HG03060 (cell line): ENCODE results near the gene IQSEC1.

ENCODE experiments used
- ATAC-seq: cut with Tn5 transposase; IDR thresholded peaks from one replicate; pipeline ENCODE4 v1.9.1; 2021; ENCODE audit warnings: low read depth, moderate number of reproducible peaks; ENCODE audit not compliant: unreplicated experiment

Gene IQSEC1

DNA sequence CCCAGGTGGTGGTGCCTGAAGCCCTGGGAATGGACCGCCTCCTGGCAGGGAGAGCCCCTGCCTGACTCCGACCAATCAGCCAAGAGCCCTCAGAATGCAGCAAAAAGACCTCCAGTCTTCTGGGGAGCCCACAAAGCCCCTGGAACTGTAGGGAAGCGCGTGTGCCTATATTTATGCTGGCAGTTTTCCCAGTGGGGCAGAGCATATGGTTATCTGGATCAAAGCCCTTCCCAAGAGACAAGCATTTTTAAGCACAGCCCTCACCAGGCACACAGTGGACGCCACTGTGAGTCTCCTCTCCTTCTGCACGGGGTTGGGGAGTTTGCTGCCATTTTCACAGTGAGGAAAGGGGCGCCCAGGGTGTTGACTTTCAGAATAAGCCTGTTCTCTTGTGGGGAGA lies 150.9 kb downstream of the IQSEC1 start:
- no peak for ATAC-seq

DNA sequence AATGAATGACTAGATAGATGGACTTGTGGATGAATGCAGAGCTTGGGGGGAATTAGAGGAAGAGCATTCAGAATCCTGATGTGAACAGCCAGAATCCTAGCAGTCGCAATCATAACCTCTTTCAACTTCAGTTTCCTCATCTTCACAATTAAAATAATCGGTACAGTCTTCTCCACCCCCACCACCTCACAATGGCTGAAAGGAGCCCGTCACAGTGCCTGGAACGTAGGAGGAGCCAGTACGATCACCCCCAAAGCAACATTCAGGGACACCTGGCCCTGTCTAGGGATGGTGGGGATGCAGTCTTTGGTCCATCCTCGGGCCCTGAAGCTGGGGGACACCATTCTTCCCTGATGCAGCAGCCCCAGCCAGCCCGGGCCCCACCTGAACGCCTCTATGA lies 151.5 kb downstream of the IQSEC1 start:
- ATAC-seq, result no peak

DNA sequence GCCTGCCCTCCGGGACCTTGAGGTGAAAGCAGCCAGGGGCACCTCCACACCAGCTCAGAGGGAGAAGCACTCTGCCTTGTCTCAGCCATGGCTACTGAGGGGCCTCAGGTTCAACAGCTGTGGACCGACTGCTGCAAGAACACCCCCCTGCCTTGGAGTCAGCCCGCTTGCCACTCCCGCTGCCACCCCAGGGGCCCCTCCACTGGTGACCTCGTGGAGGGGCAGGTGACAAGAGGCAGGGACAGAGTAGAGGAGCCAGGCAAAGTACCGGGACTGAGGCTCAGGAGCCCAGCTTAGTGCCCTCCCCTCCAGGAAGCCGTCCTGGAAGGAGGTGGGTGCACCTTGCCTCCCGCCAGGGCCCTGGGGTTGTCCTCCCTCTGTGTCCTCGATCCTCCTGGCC lies 152.3 kb downstream of the IQSEC1 start:
- ATAC-seq, result no peak

GRCh38 chr3:12919205-12919604 lies 154.0 kb downstream of the IQSEC1 start:
- ATAC-seq, result no peak

- no peak for ATAC-seq
Measured at GRCh38 chr3:12918231-12918630, 155.0 kb downstream of the IQSEC1 start.

- ATAC-seq, result no peak
Measured at GRCh38 chr3:12916159-12916558, 157.1 kb downstream of the IQSEC1 start.

- no peak for ATAC-seq
Measured at GRCh38 chr3:12914088-12914487, 159.1 kb downstream of the IQSEC1 start.

- ATAC-seq, result no peak
Measured at GRCh38 chr3:12911881-12912415, 161.3 kb downstream of the IQSEC1 start.

GRCh38 chr3:12910356-12911099 lies 162.7 kb downstream of the IQSEC1 start:
- no peak for ATAC-seq

DNA sequence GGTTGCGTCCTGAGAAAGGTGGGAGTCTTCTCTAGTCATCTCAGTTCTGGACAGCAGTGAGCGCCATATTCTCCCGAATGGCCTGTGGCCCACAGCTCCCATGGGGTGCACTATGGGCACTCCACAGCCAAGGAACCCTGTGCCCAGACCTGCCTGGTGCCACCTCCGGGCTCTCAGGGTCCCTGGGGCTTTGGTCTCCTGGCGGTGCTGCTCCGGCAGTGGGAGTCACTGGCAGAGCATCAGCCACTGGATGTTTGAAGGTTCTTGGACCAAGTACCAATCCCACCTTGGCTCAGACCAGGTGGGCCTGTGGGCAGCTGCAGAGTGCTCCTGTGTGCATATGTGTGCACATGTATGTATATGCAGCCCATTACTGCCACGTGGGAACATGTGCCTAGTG lies 163.5 kb downstream of the IQSEC1 start:
- ATAC-seq, result no peak

- no peak for ATAC-seq
Measured at GRCh38 chr3:12908859-12909258, 164.4 kb downstream of the IQSEC1 start.

DNA sequence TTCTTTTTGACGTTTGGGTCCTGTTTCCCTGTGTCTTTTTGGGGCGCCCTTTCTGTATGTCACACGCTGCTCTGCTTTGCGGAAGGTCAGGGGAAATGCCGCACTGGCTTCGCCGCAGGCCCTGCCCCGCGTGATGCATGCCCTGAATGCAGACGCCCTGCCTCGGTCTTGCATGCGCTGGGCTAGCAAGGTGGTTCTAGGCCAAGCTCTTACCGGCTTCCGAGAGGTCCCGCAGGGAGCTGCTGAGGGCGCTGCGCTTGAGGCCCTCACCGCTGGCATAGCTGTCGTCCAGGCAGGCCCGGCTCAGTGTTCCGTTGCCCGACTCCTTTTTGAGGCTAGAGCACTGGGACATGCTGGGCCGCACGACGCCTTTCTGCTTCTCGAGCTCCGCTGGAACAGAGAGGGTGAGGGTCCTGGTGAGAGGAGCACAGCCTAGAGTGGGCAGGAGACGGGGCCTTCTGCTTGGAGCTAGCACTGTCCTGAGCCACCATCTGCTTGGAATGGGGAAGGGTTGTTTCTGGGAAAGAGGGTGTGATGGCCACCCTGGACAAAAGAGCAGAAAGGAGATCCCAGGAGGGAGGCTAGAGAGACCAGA lies 165.0 kb downstream of the IQSEC1 start:
- no peak for ATAC-seq

DNA sequence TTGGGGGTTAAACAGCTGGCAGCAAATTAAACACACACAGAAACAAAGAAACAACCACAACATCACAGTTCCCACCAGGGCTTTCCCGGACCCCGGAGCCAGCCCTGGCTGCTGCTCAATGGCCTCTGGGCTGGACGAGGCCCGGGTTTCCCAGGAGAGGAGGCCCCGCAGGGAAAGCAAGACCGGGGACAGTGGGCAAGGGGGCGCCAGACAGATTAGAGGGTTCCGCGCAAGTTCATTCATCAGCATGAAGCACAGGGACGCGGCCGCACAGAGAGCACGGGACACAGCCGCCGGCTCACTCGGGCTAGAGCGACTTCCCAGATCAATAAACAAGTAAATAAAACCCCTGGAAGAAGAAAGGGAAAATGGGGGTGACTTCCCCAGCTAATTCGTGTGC lies 165.5 kb downstream of the IQSEC1 start:
- no peak for ATAC-seq

DNA sequence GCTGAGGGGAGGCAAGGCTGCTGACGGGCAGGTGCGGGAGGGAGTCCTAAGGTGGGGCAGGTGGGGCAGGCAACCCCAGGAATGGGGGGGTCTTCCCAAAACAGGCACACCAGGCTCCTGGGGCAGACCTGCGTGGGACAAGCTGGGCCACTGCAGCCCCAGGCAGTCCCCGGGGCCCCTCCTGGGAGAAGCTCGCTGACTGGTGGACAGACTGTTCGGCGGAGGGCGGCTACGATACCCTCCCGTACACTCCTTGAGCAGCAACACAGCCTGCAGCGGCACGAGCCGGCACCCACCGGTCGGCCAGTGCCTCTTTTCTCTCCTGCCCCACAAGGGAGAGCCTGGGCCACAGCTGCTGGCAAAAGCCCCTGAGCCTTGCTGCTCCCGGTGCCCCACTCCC lies 165.9 kb downstream of the IQSEC1 start:
- no peak for ATAC-seq

DNA sequence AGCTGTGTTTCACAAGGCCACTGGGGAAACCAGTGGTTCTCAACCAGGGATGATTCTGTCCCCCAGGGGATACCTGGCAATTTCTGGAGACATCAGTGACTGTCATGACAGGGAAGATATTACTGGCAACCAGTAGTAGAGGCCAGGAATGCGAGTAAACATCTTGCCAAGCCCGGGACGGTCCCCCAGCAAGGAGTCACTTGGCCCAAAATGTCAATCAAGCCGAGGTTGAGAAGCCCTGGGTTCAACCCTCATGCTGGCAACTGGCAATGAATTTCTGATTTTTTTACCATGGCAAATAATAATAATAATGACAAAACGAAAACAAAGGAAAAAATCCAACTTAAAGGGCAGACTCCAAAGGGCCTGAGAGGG lies 166.3 kb downstream of the IQSEC1 start:
- no peak for ATAC-seq

DNA sequence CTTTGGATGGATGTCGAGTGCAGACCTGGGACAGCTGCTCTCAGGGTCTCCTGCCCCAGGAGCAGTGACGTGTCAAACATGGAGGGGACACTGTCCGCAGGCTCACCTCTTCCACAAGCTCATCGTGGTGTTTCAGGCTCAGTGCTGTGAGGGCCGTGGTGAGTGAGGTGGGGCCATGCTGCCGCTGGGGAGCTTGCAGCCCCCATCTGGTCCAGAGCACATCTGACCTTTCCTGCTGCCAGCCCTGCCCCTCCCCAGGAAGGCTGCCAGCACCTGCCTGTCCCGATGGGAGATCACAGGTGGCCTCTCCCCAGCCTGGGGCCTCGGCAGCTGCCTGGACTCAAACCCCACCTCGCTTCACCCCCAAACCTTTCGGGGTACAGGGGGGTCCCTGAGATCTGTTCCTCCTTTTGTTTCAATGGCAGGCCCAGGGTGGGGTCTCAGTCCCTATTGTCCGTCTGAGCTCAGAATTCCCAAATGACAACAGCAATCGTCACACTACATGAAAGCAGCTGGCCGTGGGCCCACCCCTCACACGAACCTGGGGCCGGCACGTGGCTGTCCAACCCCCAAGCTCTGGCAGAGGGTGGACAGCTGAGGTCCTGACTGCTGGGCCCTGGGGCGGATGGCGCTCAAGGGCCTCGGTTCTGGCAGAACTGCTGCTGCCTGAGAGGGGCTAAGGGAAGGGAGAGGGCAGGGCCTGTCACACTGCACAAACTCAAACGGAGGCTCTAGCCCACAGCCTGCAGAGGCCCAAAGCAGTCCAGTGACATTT lies 166.9 kb downstream of the IQSEC1 start:
- ATAC-seq, result no peak

GRCh38 chr3:12905316-12906071 lies 167.7 kb downstream of the IQSEC1 start:
- no peak for ATAC-seq

GRCh38 chr3:12904951-12905315 lies 168.3 kb downstream of the IQSEC1 start:
- ATAC-seq, result no peak

GRCh38 chr3:12903881-12904280 lies 169.3 kb downstream of the IQSEC1 start:
- ATAC-seq, result no peak

GRCh38 chr3:12903000-12903800 lies 170.0 kb downstream of the IQSEC1 start:
- ATAC-seq, result no peak
